HG03342 (cell line): ENCODE data around the gene PRPSAP1.
"Not testable (repeated sequence)": the region's sequence is repeated elsewhere in the genome, so short reads cannot be mapped to it uniquely, and the experiment has no call there.

Experiments used
- ATAC-seq: cut with Tn5 transposase; IDR thresholded peaks from one replicate; pipeline ENCODE4 v1.9.1; 2021; ENCODE audit warnings: mild to moderate bottlenecking, moderate library complexity; ENCODE audit not compliant: unreplicated experiment

Gene PRPSAP1

GRCh38 chr17:76278268-76278908 is 75.3 kb downstream of the PRPSAP1 start:
- ATAC-seq: no peak

GRCh38 chr17:76277300-76278267 is 76.1 kb downstream of the PRPSAP1 start:
- no peak for ATAC-seq

GRCh38 chr17:76276461-76277299 is 77.0 kb downstream of the PRPSAP1 start:
- ATAC-seq: no peak

GRCh38 chr17:76276069-76276431 is 77.7 kb downstream of the PRPSAP1 start:
- ATAC-seq: no peak

- ATAC-seq: no peak
These were observed 78.2 kb downstream of the PRPSAP1 start for GRCh38 chr17:76275382-76276068.

GRCh38 chr17:76274112-76274956 is 79.4 kb downstream of the PRPSAP1 start:
- ATAC-seq: no peak

GRCh38 chr17:76273445-76274111 is 80.1 kb downstream of the PRPSAP1 start:
- ATAC-seq: no peak

- ATAC-seq: peak; percentile 20
These were observed 80.9 kb downstream of the PRPSAP1 start for GRCh38 chr17:76272541-76273444.

- ATAC-seq: peak; percentile 42
These were observed 81.8 kb downstream of the PRPSAP1 start for GRCh38 chr17:76271669-76272540.

GRCh38 chr17:76270770-76271668 is 82.7 kb downstream of the PRPSAP1 start:
- peak; percentile 1 for ATAC-seq

GRCh38 chr17:76270127-76270592 is 83.6 kb downstream of the PRPSAP1 start:
- no peak for ATAC-seq

GRCh38 chr17:76268991-76269981 is 84.4 kb downstream of the PRPSAP1 start:
- ATAC-seq: no peak

- ATAC-seq: no peak
These were observed 85.5 kb downstream of the PRPSAP1 start for GRCh38 chr17:76268015-76268749.

GRCh38 chr17:76267581-76268001 is 86.1 kb downstream of the PRPSAP1 start:
- ATAC-seq: not testable (repeated sequence)
